COR-L47 (cell line): Measurements from ENCODE around the gene B4GALT4.
"Not testable (repeated sequence)": the region's sequence is repeated elsewhere in the genome, so short reads cannot be mapped to it uniquely, and the experiment has no call there.

ENCODE experiments used
- DNase-seq: peaks from one replicate; lab custom pipeline; 2025; lab: John Stamatoyannopoulos, UW

Gene B4GALT4

GRCh38 chr3:119240591-119241434 is at the start of gene B4GALT4:
Gene B4GALT4, minus strand, starts transcription at chr3:119240878. Its CDS starts 10,779 bp downstream, at chr3:119230099.
- peak; percentile 94 for DNase-seq

DNA sequence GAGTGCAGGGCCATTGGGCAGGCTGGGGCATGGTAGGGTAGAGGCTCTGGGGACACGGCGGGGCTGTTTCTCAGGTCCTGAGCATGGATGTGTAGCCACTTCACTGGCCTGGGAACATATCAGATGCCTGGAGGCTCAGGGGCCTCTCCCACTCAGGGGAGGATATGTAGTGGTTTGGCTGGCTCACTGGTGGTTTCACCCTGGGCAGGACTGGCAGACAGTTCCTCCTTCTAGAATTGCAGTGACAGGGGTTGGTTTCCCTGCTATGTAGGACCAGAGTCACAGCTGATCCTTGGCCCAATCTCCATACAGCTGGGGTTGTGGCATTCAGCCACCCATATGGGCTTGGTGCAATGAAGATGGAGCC is 48.7 kb upstream of the B4GALT4 start:
- DNase-seq = no peak

GRCh38 chr3:119288669-119289403 is 48.2 kb upstream of the B4GALT4 start:
- DNase-seq = no peak

DNA sequence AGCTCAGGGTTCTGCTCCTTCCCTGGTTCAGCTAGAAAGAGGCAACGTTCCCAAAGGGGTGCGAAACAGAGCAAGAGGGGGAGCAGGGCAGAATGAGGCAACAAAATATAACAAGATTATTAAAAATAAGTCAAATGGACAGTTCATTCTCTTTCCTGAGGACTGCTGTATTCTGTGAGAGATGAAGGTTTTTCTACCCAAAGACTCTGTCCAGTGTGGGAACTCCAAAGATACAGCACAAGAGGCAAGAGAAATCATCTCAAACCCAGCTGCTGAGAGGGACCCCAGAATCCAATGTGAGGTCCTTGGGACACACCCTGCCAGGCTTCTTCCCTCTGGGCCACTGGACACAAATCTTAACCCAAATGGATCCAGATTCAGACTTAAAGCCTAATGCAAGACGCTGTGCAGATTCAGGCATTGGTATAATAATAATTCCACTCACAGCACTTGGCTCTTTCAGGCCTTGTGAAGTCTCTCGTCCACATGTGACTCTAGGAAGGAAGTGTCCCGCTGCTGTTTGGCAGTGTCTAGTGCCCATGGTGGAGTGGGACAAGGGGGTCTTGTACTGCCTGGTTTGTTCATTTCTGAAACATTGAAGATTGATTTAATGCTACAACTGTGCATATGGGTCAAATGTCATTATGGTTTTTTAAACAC is 39.0 kb upstream of the B4GALT4 start:
- DNase-seq = no peak

GRCh38 chr3:119279101-119279554 is 38.5 kb upstream of the B4GALT4 start:
- DNase-seq = peak; percentile 45

GRCh38 chr3:119276680-119277079 is 36.0 kb upstream of the B4GALT4 start:
- DNase-seq = no peak

DNA sequence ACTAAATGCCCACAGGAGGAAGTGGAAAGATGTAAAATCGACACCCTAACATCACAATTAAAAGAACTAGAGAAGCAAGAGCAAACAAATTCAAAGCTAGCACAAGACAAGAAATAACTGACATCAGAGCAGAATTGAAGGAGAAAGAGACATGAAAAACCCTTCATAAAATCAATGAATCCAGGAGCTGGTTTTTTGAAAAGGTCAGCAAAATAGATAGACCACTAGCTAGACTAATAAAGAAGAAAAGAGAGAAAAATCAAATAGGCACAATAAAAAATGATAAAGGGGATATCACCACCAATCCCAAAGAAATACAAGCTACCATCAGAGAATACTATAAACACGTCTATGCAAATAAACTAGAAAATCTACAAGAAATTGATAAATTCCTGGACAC is 29.5 kb upstream of the B4GALT4 start:
- DNase-seq = not testable (repeated sequence)

DNA sequence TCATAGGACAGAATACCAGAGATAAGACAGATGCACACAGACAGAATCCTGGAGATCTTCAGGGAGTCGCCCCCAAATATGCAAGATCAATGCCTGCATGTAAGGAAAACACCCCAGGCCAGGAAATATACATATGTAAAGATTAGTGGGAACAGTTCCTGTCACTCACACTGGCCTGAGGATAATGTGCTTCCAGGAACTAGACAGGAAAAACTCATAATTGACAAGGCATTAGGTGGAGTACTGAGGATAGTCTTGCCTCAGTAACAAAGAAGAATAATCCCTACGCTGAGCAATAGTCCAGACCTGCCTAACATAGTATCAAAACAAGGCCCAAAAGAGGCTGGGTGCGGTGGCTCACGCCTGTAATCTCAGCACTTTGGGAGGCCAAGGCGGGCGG is 20.4 kb upstream of the B4GALT4 start:
- DNase-seq = no peak

- DNase-seq = no peak
These were observed 19.1 kb upstream of the B4GALT4 start for GRCh38 chr3:119259821-119260220.

DNA sequence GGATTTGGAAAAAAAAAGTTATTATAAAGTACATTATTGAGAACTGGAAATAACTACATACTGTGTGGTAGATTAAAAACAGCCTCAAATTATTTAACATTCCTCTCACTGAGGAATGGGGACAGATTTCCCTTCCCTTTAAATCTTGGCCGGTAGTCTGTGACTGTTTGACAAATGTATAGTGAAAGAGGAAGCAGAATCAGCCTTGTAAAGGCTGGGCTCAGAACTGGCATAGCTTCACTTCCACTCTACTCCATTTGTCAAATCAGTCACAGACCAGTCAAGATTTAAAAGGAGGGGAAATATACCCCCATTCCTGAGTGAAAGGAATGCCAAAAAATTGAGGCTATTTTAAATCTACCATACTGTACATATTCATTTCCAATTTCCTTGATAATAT is 18.2 kb upstream of the B4GALT4 start:
- DNase-seq = no peak

DNA sequence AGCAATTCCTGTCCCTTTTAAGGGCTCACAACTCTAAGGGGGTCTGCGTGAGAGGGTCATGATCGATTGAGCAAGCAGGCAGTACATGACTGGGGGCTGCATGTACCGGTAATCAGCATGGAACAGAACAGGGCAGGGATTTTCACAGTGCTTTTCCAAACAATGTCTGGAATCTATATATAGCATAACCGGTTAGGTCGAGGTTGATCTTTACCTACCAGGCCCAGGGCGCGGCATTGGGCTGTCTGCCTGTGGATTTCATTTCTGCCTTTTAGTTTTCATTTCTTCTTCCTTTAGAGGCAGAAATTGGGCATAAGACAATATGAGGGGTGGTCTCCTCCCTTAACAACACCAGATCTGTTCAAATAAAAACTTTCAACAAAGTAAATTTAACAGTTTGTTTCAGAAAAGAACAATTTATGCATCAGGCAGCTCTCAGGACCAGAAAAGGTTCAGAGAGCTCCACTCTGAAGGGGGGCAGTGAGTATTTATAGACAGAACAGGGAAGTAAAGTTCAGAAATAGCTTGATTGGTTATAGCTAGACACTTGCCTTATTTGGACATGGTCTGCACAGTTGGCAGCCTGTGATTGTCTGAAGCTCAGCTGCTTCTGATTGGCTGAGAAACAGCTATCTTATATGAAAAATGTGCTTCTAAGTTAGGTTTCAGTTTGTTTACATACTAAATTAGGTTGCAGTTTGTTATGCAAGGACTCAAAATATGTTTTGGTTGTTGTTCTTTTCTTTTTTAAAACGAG is 17.2 kb upstream of the B4GALT4 start:
- no peak for DNase-seq

GRCh38 chr3:119257111-119257510 is 16.4 kb upstream of the B4GALT4 start:
- no peak for DNase-seq

- DNase-seq = no peak
These were observed 14.5 kb upstream of the B4GALT4 start for GRCh38 chr3:119255214-119255613.

- no peak for DNase-seq
These were observed 5.1 kb upstream of the B4GALT4 start for GRCh38 chr3:119245778-119246177.

GRCh38 chr3:119243712-119244111 is 3.0 kb upstream of the B4GALT4 start:
- DNase-seq = no peak

GRCh38 chr3:119243058-119243529 is 2.4 kb upstream of the B4GALT4 start:
- DNase-seq = not testable (repeated sequence)

DNA sequence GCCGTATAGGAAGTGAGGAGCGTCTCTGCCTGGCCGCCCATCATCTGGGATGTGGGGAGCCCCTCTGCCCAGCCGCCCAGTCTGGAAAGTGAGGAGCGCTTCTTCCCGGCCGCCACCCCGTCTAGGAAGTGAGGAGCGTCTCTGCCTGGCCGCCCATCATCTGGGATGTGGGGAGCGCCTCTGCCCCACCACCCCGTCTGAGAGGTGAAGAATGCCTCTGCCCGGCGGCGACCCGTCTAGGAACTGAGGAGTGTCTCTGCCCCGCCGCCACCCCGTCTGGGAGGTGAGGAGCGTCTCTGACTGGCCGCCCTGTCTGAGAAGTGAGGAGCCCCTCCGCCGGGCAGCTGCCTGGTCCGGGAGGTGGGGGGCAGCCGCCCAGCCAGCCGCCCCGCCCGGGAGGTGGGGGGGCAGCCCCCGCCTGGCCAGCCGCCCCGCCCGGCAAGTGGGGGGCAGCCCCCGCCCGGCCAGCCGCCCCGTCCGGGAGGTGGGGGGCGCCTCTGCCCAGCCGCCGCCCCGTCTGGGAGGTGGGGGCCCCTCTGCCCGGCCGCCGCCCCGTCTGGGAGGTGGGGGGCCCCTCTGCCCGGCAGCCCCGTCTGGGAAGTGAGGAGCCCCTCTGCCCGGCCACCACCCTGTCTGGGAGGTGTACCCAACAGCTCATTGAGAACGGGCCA is 1.8 kb upstream of the B4GALT4 start:
- not testable (repeated sequence) for DNase-seq

- DNase-seq = peak; percentile 31
These were observed 532 bp downstream of the B4GALT4 start for GRCh38 chr3:119240101-119240590.

GRCh38 chr3:119239206-119239820 is 1.4 kb downstream of the B4GALT4 start:
- DNase-seq = no peak

DNA sequence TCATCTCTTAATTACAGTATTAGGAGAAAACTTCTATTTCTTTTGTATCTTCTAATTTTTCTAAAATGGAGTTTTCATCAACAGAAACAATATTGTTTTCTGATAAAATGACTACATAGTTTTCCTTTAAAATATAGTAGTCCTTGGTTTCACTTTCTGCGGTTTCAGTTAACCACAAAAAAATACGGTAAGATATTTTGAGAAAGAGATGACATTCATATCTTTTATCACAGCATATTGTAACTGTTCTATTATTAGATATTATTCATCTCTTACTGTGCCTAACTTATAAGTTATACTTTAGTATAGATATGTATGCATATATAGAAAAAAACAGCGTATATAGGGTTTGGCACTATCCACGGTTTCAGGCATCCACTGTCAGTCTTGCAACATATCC is 2.3 kb downstream of the B4GALT4 start:
- DNase-seq = no peak

- DNase-seq = no peak
These were observed 3.4 kb downstream of the B4GALT4 start for GRCh38 chr3:119237299-119237698.
